Measurements from ENCODE around the gene SEC14L3.

Gene SEC14L3

DNA sequence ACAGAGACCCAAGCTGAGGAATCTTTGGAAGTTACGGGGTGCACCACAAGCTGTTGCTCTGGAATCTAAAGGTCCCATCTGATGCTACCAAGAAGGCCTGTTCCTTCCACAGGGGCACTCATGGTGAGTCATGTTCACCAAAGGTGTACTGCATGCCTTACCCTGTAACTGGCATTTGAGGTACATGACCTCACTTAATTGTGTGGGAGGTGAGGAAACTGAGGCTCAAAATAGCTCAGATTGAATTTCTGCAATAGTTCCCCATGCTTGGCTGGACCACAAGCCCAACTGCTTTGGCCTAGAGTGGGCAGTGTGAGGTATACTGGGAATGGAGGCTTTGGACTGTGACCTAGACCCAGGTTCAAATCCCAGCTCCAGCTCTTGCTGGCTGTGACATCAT is 38.0 kb downstream of the SEC14L3 start:
- no peak overlapping the region for H3K4me3 ChIP-seq (ENCODE audit: low read depth, low read length)
- TF ChIP-seq, protein P1, sequence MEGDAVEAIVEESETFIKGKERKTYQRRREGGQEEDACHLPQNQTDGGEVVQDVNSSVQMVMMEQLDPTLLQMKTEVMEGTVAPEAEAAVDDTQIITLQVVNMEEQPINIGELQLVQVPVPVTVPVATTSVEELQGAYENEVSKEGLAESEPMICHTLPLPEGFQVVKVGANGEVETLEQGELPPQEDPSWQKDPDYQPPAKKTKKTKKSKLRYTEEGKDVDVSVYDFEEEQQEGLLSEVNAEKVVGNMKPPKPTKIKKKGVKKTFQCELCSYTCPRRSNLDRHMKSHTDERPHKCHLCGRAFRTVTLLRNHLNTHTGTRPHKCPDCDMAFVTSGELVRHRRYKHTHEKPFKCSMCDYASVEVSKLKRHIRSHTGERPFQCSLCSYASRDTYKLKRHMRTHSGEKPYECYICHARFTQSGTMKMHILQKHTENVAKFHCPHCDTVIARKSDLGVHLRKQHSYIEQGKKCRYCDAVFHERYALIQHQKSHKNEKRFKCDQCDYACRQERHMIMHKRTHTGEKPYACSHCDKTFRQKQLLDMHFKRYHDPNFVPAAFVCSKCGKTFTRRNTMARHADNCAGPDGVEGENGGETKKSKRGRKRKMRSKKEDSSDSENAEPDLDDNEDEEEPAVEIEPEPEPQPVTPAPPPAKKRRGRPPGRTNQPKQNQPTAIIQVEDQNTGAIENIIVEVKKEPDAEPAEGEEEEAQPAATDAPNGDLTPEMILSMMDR (IDR thresholded peaks at IDR 0.05; ENCODE audit: low read depth, low read length): no peak
- in situ Hi-C loops (cut with HindIII; ENCODE audit: low sequenced_read_pairs): no loop called here
- no peak for DNase-seq (ENCODE audit: low read depth, low spot score)

DNA sequence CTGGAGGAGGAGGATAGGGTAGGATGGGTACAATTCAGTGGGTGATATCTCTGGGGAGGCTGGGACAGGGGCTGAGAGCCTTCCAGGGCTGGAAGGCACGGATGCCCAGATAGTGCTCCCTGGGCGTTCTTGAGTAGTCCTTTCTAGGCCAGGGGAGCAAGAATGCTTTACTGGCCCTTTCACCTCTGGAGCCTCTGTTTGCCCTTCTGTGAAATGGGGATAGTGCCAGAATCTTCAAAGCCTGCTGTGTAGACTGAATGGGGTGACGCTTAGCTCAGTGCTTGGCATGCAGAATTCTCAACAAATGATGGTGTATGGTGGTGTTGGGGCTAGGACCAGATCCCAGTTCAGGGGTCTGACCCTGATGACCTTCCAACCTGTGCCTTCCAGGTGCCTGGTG is 38.6 kb downstream of the SEC14L3 start:
- in situ Hi-C loops (cut with HindIII; ENCODE audit: low sequenced_read_pairs): no loop called here
- no peak for DNase-seq (ENCODE audit: low read depth, low spot score)
- TF ChIP-seq, protein P1 (IDR thresholded peaks at IDR 0.05; ENCODE audit: low read depth, low read length): no peak
- no peak overlapping the region for H3K4me3 ChIP-seq (ENCODE audit: low read depth, low read length)

DNA sequence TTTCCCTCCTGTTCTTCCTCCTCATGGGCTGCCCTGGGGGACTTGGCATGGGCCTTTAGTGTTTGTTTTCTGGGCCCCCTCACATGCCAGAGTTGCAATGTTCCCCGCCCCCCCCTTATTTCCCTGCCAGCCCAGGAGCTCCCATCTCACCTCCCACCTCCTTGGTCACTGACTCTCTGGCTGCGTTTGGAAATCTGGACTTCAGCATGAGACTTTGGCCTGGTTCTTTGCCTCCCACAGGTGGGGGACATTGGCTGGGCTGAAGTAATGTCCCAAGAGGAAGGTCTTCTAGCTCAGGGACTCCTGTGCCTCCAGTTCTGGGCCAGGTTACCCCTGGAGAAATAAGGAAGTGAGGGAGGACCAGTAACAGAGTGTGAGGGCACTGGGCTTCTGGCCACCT is 39.3 kb downstream of the SEC14L3 start:
- no peak overlapping the region for H3K4me3 ChIP-seq (ENCODE audit: low read depth, low read length)
- no peak for DNase-seq (ENCODE audit: low read depth, low spot score)
- TF ChIP-seq, protein P1 (IDR thresholded peaks at IDR 0.05; ENCODE audit: low read depth, low read length): no peak
- in situ Hi-C loops (cut with HindIII; ENCODE audit: low sequenced_read_pairs): no loop called here

DNA sequence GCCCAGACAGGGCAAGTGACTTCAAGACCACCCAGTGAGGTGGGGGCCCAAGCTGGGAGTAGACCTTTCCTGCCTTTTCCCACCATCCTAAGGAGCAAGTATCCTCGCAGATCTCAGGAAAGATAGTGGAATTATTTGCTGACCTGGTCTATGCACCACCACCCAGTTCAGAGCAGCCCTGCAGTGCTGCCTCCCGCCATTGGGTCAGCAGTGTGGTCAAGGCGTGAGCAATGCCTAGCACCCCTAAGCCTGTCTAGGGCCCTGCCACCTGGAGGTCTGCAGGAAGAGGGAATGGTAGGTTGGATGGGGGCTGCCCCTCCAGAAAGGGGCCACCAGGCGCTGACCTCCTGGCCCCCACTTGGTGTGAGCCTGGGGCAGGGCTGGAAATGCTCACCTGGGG is 39.7 kb downstream of the SEC14L3 start:
- TF ChIP-seq, protein P1 (IDR thresholded peaks at IDR 0.05; ENCODE audit: low read depth, low read length): no peak
- no peak overlapping the region for H3K4me3 ChIP-seq (ENCODE audit: low read depth, low read length)
- in situ Hi-C loops (cut with HindIII; ENCODE audit: low sequenced_read_pairs): no loop called here

DNA sequence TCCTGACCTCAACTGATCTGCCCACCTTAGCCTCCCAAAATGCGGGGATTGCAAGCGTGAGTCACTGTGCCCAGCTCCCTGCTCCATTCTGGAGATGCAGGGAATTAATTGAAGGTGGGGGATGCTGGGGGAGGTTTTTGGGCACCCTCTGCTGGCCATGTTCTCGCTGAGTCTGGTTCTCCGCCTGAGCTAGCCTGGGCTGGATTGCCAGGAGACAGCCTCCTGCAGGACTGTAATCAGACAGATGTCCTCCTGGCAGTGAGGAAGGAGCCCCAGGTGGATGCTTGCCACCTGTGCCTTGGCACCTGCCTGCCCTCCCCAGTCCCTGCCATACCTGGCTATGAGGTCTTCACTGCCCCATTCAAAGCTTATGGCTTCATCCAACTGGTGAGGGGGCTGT is 40.9 kb downstream of the SEC14L3 start:
- TF ChIP-seq, protein P1 (IDR thresholded peaks at IDR 0.05; ENCODE audit: low read depth, low read length): peak; percentile 7
- in situ Hi-C loops (cut with HindIII; ENCODE audit: low sequenced_read_pairs): no loop called here
- no peak overlapping the region for H3K4me3 ChIP-seq (ENCODE audit: low read depth, low read length)
- DNase-seq (ENCODE audit: low read depth, low spot score): no peak

More for the DNA sequence above, 39.7 kb downstream of the SEC14L3 start:
- DNase-seq (ENCODE audit: low read depth, low spot score): no peak

DNA sequence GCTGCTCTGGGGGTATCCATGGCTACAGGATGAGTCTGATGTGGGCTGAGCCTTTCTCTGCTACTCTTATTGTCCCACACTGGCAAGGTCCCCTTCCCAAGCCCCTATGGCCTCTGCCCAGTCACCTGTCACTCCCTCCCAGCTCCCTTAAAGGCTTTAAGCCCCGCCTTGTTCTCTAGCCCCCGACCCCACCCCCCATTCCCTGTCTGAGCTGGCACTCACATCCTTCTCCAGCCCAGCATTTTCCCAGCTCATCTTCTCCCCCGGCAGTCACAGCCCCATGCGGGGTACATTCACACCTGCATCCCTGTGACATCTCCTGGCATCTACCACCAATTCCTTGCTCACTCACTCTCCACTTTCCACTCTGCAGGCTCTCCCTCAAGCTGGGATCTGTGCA is 41.9 kb downstream of the SEC14L3 start:
- in situ Hi-C loops (cut with HindIII; ENCODE audit: low sequenced_read_pairs): no loop called here
- DNase-seq (ENCODE audit: low read depth, low spot score): no peak
- no peak overlapping the region for H3K4me3 ChIP-seq (ENCODE audit: low read depth, low read length)
- TF ChIP-seq, protein P1 (IDR thresholded peaks at IDR 0.05; ENCODE audit: low read depth, low read length): no peak

DNA sequence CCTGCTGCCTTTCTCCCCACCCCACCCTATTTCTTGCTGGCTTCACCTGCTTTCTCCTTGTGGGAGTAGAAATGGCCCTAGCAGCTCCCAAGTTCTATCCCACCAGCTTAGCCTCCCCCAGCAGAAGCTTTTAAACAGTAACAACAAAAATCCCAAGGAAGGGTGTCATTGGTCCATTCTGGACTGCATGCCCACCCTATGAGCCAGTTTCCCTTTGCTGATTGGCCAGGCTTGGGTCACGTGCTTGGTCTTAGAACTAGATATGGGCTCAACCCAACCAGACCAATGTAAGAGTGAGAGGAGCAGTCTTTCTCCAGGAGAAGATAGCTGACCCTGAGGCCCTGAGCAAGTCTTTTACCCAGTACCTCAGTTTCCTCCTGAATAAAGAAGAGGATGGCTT is 43.9 kb downstream of the SEC14L3 start:
- in situ Hi-C loops (cut with HindIII; ENCODE audit: low sequenced_read_pairs): no loop called here
- no peak for DNase-seq (ENCODE audit: low read depth, low spot score)
- H3K4me3 ChIP-seq (ENCODE audit: low read depth, low read length): no peak overlapping the region
- TF ChIP-seq, protein P1 (IDR thresholded peaks at IDR 0.05; ENCODE audit: low read depth, low read length): no peak
